Mammary epithelial cell (primary cell): ENCODE data around the gene PTPRT.

Experiments used
- EZH2 ChIP-seq: IDR thresholded peaks from 2 replicates; pipeline ENCODE4 v1.6.1; 2012; ENCODE audit warnings: low read length, inconsistent platforms, borderline replicate concordance
- TF ChIP-seq, protein P1 (sequence below), 2 donors: IDR thresholded peaks in 1 of 2; conservative IDR thresholded peaks in 1 of 2; 2 replicates each; pipeline ENCODE4 v1.5.1; 2011 to 2012; ENCODE audit warnings: inconsistent platforms in 2 of 2, low read length in 2 of 2, mild to moderate bottlenecking in 2 of 2, control low read depth in 1 of 2, low read depth in 1 of 2; ENCODE audit not compliant: insufficient read depth in 1 of 2; ENCODE audit errors: extremely low read depth in 1 of 2

DNA sequence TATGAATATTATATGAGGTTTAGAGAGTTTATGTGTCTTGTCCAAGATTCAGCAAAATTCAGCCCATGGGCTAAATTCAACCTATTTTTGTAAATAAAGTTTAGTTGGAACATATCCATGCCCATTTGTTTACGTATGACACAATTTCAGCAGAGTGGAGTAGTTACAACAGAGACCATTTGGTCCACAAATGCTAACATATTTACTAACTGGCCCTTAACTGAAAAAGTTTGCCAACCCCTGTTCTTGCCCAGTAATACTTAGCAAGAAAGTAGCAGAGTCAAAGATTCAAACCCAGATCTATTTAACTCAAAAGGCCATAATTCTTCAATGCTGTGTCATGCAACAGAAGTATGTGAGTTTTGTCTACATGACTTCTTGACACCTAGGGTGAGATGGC is 561.0 kb downstream of the PTPRT start:
- TF ChIP-seq, protein P1, sequence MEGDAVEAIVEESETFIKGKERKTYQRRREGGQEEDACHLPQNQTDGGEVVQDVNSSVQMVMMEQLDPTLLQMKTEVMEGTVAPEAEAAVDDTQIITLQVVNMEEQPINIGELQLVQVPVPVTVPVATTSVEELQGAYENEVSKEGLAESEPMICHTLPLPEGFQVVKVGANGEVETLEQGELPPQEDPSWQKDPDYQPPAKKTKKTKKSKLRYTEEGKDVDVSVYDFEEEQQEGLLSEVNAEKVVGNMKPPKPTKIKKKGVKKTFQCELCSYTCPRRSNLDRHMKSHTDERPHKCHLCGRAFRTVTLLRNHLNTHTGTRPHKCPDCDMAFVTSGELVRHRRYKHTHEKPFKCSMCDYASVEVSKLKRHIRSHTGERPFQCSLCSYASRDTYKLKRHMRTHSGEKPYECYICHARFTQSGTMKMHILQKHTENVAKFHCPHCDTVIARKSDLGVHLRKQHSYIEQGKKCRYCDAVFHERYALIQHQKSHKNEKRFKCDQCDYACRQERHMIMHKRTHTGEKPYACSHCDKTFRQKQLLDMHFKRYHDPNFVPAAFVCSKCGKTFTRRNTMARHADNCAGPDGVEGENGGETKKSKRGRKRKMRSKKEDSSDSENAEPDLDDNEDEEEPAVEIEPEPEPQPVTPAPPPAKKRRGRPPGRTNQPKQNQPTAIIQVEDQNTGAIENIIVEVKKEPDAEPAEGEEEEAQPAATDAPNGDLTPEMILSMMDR (conservative IDR thresholded peaks at IDR 0.05 in 1 of 2, IDR thresholded peaks at IDR 0.05 in 1 of 2; ENCODE audit: extremely low read depth in 1 of 2, insufficient read depth in 1 of 2, low read depth in 1 of 2, low read length in 2 of 2) = no peak
- no peak for TF ChIP-seq EZH2
